GM12801 (cell line): ENCODE measurements around the gene TNS1.

Source experiments
- TF ChIP-seq, protein P1 (sequence below): IDR thresholded peaks from one replicate; pipeline ENCODE4 v1.5.1; 2011; ENCODE audit warnings: control low read depth; ENCODE audit not compliant: insufficient read length; ENCODE audit errors: extremely low read depth

Gene TNS1

DNA sequence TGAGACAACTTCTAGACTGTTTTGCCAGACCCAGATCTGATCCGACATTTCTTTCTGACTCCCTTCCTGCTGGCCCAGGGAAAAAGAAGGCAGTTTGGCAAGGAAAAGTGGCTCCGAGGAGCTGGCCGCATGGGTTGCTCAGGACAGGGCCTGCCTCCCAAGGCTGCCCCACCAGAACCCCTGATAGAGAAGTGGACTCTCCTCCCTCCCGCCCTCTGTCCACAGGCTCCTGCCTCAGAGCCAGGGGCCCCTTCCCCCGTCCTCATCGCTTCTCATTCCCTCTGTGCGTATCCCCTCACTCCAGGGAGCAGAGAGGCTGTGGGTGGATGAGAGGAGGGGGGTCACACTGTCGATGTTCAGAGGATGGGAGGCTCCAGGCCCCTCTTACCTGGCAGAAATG lies 110.2 kb downstream of the TNS1 start:
- TF ChIP-seq, protein P1, sequence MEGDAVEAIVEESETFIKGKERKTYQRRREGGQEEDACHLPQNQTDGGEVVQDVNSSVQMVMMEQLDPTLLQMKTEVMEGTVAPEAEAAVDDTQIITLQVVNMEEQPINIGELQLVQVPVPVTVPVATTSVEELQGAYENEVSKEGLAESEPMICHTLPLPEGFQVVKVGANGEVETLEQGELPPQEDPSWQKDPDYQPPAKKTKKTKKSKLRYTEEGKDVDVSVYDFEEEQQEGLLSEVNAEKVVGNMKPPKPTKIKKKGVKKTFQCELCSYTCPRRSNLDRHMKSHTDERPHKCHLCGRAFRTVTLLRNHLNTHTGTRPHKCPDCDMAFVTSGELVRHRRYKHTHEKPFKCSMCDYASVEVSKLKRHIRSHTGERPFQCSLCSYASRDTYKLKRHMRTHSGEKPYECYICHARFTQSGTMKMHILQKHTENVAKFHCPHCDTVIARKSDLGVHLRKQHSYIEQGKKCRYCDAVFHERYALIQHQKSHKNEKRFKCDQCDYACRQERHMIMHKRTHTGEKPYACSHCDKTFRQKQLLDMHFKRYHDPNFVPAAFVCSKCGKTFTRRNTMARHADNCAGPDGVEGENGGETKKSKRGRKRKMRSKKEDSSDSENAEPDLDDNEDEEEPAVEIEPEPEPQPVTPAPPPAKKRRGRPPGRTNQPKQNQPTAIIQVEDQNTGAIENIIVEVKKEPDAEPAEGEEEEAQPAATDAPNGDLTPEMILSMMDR, result no peak

DNA sequence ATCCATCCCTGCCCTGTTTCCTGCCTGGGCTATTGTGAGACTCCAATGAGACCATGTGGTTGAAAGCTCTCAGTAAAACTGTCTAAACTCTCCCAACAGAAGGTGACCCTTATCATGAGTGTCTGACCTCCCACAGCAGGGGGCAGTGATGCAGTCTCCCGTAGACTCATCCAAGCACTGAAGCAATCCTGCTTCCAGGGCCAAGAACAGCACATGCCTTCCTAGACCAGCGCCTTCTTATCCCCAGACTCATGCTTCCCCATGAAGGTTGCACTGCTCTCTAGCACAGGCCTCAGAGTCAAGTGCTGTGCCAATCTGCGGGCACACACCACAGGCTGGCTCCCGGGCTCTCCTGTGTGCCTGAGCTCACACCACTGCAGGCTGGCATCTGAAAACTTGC lies 112.3 kb downstream of the TNS1 start:
- TF ChIP-seq, protein P1, result no peak

DNA sequence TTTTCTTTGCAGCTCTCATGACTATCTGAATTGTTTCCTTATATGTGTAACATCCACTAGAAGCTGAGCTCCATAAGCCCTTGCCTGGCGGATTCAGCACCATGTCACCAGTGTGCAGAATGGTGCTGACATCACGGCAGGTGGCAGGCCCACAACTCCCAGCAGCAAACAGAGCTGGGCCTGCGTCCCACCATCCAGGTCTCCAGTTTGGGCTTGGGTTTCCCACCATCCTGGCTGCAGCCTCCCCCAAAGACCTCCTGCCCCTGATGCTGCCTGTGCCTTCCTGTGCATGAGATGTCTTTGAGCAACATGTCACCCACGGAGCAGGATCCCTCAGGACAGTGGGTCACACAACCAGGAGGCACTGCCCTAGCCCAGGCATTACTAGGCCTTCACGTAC lies 113.1 kb downstream of the TNS1 start:
- TF ChIP-seq, protein P1, result no peak

DNA sequence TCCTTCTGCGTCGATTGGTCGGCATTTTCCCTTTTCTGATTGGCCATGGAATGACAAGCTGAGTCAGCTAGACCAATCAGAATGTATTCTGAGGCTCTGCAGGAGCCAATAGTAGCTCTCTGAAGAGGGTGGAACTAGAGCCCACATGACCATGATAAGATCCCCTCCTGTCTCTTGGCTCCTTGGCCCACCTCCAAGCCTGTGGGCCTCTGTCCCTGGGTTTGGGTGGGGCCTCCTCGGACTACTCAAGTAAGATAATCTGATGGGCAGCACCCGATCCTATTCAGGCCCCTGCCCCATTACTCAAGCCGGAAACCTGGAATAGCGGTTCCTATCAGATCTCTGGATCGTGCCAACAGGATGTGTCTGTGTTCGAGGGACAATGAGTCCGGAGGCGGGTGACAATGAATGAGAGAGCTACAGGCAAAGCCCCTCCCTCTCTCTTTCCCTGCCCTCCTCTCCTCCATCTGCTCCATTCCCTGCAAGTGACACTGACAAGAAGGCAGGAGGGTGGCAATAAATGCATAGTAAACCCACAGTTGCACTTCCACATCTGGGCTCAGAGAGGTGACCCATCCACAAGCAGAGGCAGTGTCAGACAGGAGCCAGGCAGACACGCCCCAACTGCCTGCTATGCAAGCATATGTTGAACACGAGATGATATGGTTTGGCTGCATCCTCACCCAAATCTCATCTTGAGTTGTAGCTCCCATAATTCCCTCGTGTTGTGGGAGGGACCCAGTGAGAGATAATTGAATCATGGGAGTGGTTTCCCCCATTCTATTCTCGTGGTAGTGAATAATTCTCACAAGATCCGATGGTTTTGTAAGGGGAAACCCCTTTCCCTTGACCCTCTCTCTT lies 114.7 kb downstream of the TNS1 start:
- TF ChIP-seq, protein P1, result no peak

DNA sequence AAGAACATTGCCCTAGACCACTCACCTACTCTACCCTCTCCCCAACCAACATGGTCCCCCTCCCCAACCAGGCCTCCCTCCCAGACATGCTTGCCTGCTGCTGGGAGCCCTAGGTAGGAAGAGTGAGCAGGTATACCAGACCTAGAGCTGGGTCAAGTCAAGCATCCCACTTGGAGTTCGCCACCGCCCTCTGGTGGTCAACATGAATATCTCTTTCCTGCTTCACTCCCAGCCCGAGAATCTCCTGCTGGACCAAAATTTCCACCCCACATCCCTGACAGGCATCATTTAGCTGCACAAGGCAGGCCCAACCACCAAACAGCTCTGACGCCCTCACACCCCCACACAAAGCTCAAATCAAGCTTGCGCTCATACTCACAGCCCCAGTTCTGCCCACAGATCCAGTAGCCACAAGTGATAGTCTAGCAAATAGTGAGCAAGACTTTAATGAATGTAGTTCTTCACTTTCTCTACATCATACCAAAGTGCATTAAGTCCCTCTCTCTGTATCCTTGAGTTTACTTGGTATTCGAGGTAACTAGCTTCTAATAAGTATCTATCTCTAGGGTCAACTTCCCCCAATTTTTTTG lies 116.0 kb downstream of the TNS1 start:
- TF ChIP-seq, protein P1, result no peak

DNA sequence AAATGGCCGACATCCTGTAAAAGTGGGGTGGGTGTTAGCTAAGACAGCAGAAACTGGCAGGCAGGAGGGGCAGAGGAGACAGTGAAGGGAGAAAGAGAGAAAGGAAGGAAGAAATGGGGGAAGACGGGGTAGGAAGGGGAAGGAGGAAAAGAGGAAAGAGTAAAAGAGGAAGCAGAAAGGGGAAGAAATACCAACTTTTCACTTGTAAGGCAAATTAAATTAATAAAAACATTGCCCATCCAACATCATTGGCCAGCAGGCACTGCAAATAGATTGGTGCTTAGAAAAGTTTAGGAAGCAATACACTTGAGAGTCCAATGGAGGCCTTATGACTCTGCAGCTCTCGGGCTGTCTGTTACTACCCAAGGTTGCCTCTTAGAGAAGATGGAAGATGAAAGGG lies 116.7 kb downstream of the TNS1 start:
- TF ChIP-seq, protein P1, result no peak

DNA sequence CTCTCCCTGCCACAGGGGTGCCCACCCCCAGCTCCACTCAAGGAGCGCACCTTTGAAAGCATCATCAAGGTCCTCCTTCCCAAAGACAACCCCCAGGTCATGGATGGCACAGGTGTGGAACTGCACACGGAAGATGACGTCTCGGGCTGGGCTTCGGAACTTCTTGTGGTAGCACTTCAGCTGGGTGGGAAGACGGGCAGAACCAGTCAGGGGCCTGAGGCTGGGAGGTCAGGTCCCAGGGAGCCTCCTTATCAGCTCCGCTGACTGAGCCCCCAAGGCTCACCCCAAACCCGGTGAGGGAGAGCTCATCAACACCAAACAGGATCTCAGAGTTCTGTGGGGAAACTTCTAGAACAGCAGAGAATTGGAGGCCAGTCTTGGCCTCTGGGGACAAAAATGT lies 117.8 kb downstream of the TNS1 start:
- TF ChIP-seq, protein P1, result no peak
